K562 (cell line): ENCODE results near the gene INHBC. TPM values are rescaled to one million over a fixed set of nuclear protein-coding genes. Genes with fewer than 3 reads are reported as not detected.

Source experiments
- ATAC-seq: fragments of 200-7000 bp; cut with Tn5 transposase; 3 replicates; pipeline ENCODE4 v1.9.1; 2020; ENCODE audit warnings: moderate library complexity
- BruUV-seq: library from RNA; stranded (reverse); fragments of 400-500 nt; replicated peaks from 2 replicates; lab custom pipeline; 2021; lab: Mats Ljungman, UMichigan
- CTCF ChIA-PET: fragments of 300-600 bp; formaldehyde crosslinking; extraction: SDS; loops from one replicate; lab custom pipeline; 2021; ENCODE audit warnings: low intra/inter-chr PET ratio; lab: Yijun Ruan, JAX
- POLR2A ChIA-PET: fragments of 300-600, 350-650 bp; sonication (Branson Sonifier 250); formaldehyde crosslinking; extraction: SDS; loops from one replicate; lab custom pipeline; 2021; ENCODE audit warnings: antibody characterized with exemption, inconsistent platforms; lab: Yijun Ruan, JAX
- DNase-seq, 4 experiments: peaks; one replicate each; pipeline versions ENCODE4 v3.0.0 to v3.0.0-alpha.2; 2011 to 2018; ENCODE audit warnings: low spot score in 3 of 4, mixed read lengths in 3 of 4; ENCODE audit errors: extremely low read depth in 1 of 4
- FAIRE-seq: peaks from 2 replicates; lab custom pipeline; 2011; peaks lifted over from hg19 to GRCh38; lab: Jason Lieb, UNC
- H2AFZ ChIP-seq: 2 replicates; pipeline ENCODE4 v1.6.0; 2011; ENCODE audit warnings: low read depth, low read length, control low read depth, inconsistent platforms
- H3K27ac ChIP-seq: fragments of 200-600 bp; 3 replicates; pipeline ENCODE4 v1.8.0; 2011; ENCODE audit warnings: low read depth, mild to moderate bottlenecking, control low read depth, inconsistent platforms, low read length, moderate library complexity, mixed read lengths; ENCODE audit errors: extremely low read depth
- H3K27me3 ChIP-seq, 2 experiments: fragments of 300-600 bp in 1 of 2; 2 replicates in 1 of 2; 3 replicates in 1 of 2; pipeline versions ENCODE4 v1.6.0 to v1.8.0; 2011; ENCODE audit warnings: inconsistent platforms in 2 of 2, low read length in 2 of 2, mild to moderate bottlenecking in 1 of 2, mixed read lengths in 1 of 2, moderate library complexity in 1 of 2; ENCODE audit not compliant: control insufficient read depth in 2 of 2, insufficient read depth in 2 of 2
- H3K36me3 ChIP-seq: fragments of 300-600 bp; 3 replicates; pipeline ENCODE4 v1.8.0; 2011; ENCODE audit warnings: mild to moderate bottlenecking, low read length, inconsistent platforms; ENCODE audit not compliant: control insufficient read depth, insufficient read depth
- H3K4me1 ChIP-seq, 2 experiments: fragments of 200-600 bp in 1 of 2; replicated peaks in 1 of 2; 2 replicates in 1 of 2; 3 replicates in 1 of 2; pipeline versions ENCODE4 v1.5.1 to v1.8.0; 2011; ENCODE audit warnings: inconsistent platforms in 2 of 2, low read length in 2 of 2, mild to moderate bottlenecking in 1 of 2, mixed read lengths in 1 of 2, moderate library complexity in 1 of 2; ENCODE audit not compliant: control insufficient read depth in 2 of 2, insufficient read depth in 2 of 2
- H3K4me2 ChIP-seq: 2 replicates; pipeline ENCODE4 v1.6.1; 2011; ENCODE audit warnings: low read length, control low read depth, inconsistent platforms, mixed read lengths; ENCODE audit not compliant: insufficient read depth
- H3K4me3 ChIP-seq: fragments of 200-600 bp; sonication (generic), shearing (Covaris generic); 2 replicates; pipeline ENCODE4 v1.5.1; 2016; ENCODE audit warnings: control low read depth, inconsistent platforms
- H3K79me2 ChIP-seq: fragments of 200-600 bp; 3 replicates; pipeline ENCODE4 v1.8.0; 2011; ENCODE audit warnings: low read length, inconsistent platforms; ENCODE audit not compliant: control insufficient read depth, insufficient read depth
- H3K9ac ChIP-seq, 2 experiments: 2 replicates each; pipeline versions ENCODE4 v1.6.0 to v1.6.1; 2011; ENCODE audit warnings: low read depth in 2 of 2, low read length in 2 of 2, control low read depth in 1 of 2, inconsistent platforms in 1 of 2, mild to moderate bottlenecking in 1 of 2, mixed read lengths in 1 of 2; ENCODE audit not compliant: insufficient read depth in 1 of 2
- H3K9me1 ChIP-seq: one replicate; pipeline ENCODE4 v1.6.0; 2011; ENCODE audit warnings: inconsistent platforms, mild to moderate bottlenecking, low read length, moderate library complexity; ENCODE audit not compliant: control insufficient read depth, insufficient read depth
- H3K9me3 ChIP-seq: replicated peaks from 2 replicates; pipeline ENCODE4 v1.5.1; 2011; ENCODE audit warnings: low read depth, low read length, inconsistent platforms; ENCODE audit not compliant: control insufficient read depth, insufficient read depth
- H4K20me1 ChIP-seq: replicated peaks from 2 replicates; pipeline ENCODE4 v1.6.1; 2011; ENCODE audit warnings: low read length, inconsistent platforms, mixed read lengths; ENCODE audit not compliant: control insufficient read depth, insufficient read depth
- ARID1B ChIP-seq: fragments of 450-650 bp; IDR thresholded peaks from 2 replicates; pipeline ENCODE4 v1.6.1; 2016; ENCODE audit warnings: antibody characterized with exemption, mild to moderate bottlenecking, inconsistent platforms
- ARID3B ChIP-seq: fragments of 250-450 bp; sonication (Bioruptor Pico); IDR thresholded peaks from 2 replicates; pipeline ENCODE4 v1.4.0; 2020; ENCODE audit warnings: borderline replicate concordance
- CBFA2T2 ChIP-seq: fragments of 450-650 bp; conservative IDR thresholded peaks from 2 replicates; pipeline ENCODE4 v1.6.1; 2017; ENCODE audit warnings: mild to moderate bottlenecking
- CBFA2T3 ChIP-seq: fragments of 450-650 bp; IDR thresholded peaks from 2 replicates; pipeline ENCODE4 v1.6.1; 2017
- DACH1 ChIP-seq: fragments of 450-650 bp; IDR thresholded peaks from 2 replicates; pipeline ENCODE4 v1.6.1; 2018; ENCODE audit not compliant: partially characterized antibody
- L3MBTL2 ChIP-seq: fragments of 450-650 bp; IDR thresholded peaks from 2 replicates; pipeline ENCODE4 v1.6.1; 2016; ENCODE audit warnings: mild to moderate bottlenecking, moderate library complexity
- MGA ChIP-seq: fragments of 450-650 bp; IDR thresholded peaks from 2 replicates; pipeline ENCODE4 v1.6.1; 2016; ENCODE audit warnings: mild to moderate bottlenecking, moderate library complexity
- MTA2 ChIP-seq: fragments of 450-650 bp; IDR thresholded peaks from 2 replicates; pipeline ENCODE4 v1.6.1; 2016; ENCODE audit warnings: low read depth
- SPI1 ChIP-seq: IDR thresholded peaks from 2 replicates; pipeline ENCODE4 v1.6.1; 2011; ENCODE audit warnings: low read depth, low read length, control low read depth, borderline replicate concordance
- TAL1 ChIP-seq: fragments of 450-650 bp; IDR thresholded peaks from 2 replicates; pipeline ENCODE4 v1.6.1; 2016; ENCODE audit warnings: mild to moderate bottlenecking
- ZNF121 ChIP-seq: sonication (generic); formaldehyde crosslinking; conservative IDR thresholded peaks from 2 replicates; pipeline ENCODE4 v1.8.0; 2022; ENCODE audit warnings: missing genetic modification reagents
- WGBS: fragments of 100-300 bp; shearing (Covaris generic); methylation state at CpG from one replicate; pipeline ENCODE4 v1.1.6; 2016; ENCODE audit warnings: low coverage, mixed read lengths; ENCODE audit not compliant: insufficient coverage; ENCODE audit errors: missing lambda C conversion rate; 5-methylcytosine and 5-hydroxymethylcytosine counted together
- in situ Hi-C: fragments of 300-500 bp; cut with MboI; formaldehyde crosslinking; loops from 4 replicates; pipeline ENCODE4 v1.15.0; 2018; ENCODE audit warnings: inconsistent platforms, mixed read lengths
- intact Hi-C: fragments of 100-400 bp; cut with micrococcal nuclease; formaldehyde crosslinking; loops from 2 replicates; pipeline ENCODE4 v1.14.2; 2022
- polyA plus RNA-seq, 8 experiments: library from polyadenylated mRNA; depleted of rRNA in 4 of 8; stranded (reverse) in 5 of 8; unstranded in 3 of 8; fragments of >200 nt; fragmentation: Nextera tagmentation in 2 of 8; fragmentation: Illumina TruSeq in 1 of 8; extraction: Ambion mirVana in 2 of 8; extraction: Trizol in 1 of 8; gene quantifications; 2 replicates each; pipeline versions ENCODE4 v1.2.1 to v1.2.3, GENCODE V29; 2011 to 2014; ENCODE audit warnings: inconsistent platforms in 1 of 8, missing spikeins in 1 of 8
- total RNA-seq, 7 experiments: library from RNA; depleted of rRNA in 6 of 7; stranded (reverse); fragments of >200 nt in 6 of 7; fragmentation: Illumina TruSeq in 2 of 7; extraction: Trizol in 2 of 7; gene quantifications; 2 replicates each; pipeline versions ENCODE4 v1.2.1 to v1.2.3, GENCODE V29; 2011 to 2021; ENCODE audit warnings: low replicate concordance in 1 of 7

Gene INHBC
- total and polyA plus RNA-seq, 9 of the 15 experiments (the other 6 are each of a cell fraction or from before 2014, with no cell fraction given), result 0.07 to 0.24 (median 0.15) TPM; not detected in 4

DNA sequence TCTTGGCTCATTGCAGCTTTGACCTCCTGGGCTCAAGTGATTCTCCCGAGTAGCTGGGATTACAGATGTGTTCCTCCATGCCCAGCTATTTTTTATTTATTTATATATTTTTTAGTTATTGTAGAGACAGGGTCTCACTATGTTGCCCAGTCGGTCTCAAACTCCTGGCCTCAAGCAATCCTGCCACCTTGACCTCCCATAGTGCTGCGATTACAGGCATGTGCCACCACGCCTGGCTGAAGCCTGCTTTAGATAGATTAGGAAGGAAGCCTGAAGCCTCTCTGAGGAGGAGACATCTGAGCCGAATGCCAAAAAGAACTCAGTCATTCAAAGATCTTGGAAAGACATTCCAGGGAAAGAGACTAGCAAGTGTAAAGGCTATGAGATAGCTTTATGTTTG, 10.2 kb downstream of the INHBC start:
- H3K9ac ChIP-seq, result no peak overlapping the region; a peak in 1 of 4 replicates
- no peak overlapping the region for H3K4me3 ChIP-seq
- intact Hi-C loops, result no loop called here
- H3K27me3 ChIP-seq, result no peaks in the 10 kb centered on the region
- in situ Hi-C loops, result no loop called here
- BruUV-seq, result no TSS peak
- CTCF ChIA-PET, result no interaction called here
- H3K4me2 ChIP-seq, result no peak overlapping the region
- no peaks in the 10 kb centered on the region for H4K20me1 ChIP-seq
- POLR2A ChIA-PET, result interaction anchor here (0.9 to 2.1 kb wide), 4 partner anchors 9 to 14 kb away, joined by 3 to 6 read pairs (median 4); partner anchors contain the start of gene INHBE
- ATAC-seq (peak; percentile 48), FAIRE-seq (peak; percentile 26), DNase-seq (no peak)
- H3K4me1 ChIP-seq, result peaks cover 0 to 6% of the 10 kb centered on the region in 2 experiments; a peak in 2 of 5 replicates
- 15% methylated on average over 5 of the region's 5 CpGs for WGBS
- no peaks in the 10 kb centered on the region for H3K79me2 ChIP-seq
- no peaks in the 10 kb centered on the region for H3K9me1 ChIP-seq
- no peak overlapping the region for H2AFZ ChIP-seq
- H3K9me3 ChIP-seq, result 0 out of 2 replicates have a peak, but pooled peaks cover 3% of the 10 kb centered on the region
- H3K27ac ChIP-seq, result no peak overlapping the region
- no peaks in the 10 kb centered on the region for H3K36me3 ChIP-seq
- peak; percentile 50; the same call in 1 of the 2 replicates for TF ChIP-seq TAL1
- peak; percentile 45; the same call in 1 of the 2 replicates for TF ChIP-seq ARID1B
- peak; percentile 71 for TF ChIP-seq CBFA2T3
- TF ChIP-seq SPI1, result no peak
- TF ChIP-seq ARID3B (CRISPR knock-in tag), result no peak
- peak; percentile 66 for TF ChIP-seq ZNF121 (CRISPR knock-in tag)
- peak; percentile 42; the same call in 1 of the 2 replicates for TF ChIP-seq MGA
- TF ChIP-seq L3MBTL2, result peak; percentile 53
- peak; percentile 32; the same call in 1 of the 2 replicates for TF ChIP-seq MTA2
- peak; percentile 43 for TF ChIP-seq CBFA2T2
- no peak for TF ChIP-seq DACH1
